Measurements from ENCODE around the gene TAF11L4. TPM values are rescaled to one million over a fixed set of nuclear protein-coding genes. Genes with fewer than 3 reads are reported as not detected.
"Not testable (repeated sequence)": the region's sequence is repeated elsewhere in the genome, so short reads cannot be mapped to it uniquely, and the experiment has no call there.

TAF11L4 gene
- total RNA-seq (not detected), polyA plus RNA-seq (not detected)
- long read RNA-seq, donor 1 = 0 reads
- long read RNA-seq, donor 2 = 0 reads
- long read RNA-seq, donor 3 = 0 reads
- long read RNA-seq, donor 4 = 0 reads
- long read RNA-seq, donor 5 = 0 reads
- long read RNA-seq, donor 6 = 0 reads
- long read RNA-seq, donor 7 = 0 reads
- long read RNA-seq, donor 8 = 0 reads
- long read RNA-seq, donor 9 = 0 reads
- long read RNA-seq, donor 10 = 0 reads

DNA sequence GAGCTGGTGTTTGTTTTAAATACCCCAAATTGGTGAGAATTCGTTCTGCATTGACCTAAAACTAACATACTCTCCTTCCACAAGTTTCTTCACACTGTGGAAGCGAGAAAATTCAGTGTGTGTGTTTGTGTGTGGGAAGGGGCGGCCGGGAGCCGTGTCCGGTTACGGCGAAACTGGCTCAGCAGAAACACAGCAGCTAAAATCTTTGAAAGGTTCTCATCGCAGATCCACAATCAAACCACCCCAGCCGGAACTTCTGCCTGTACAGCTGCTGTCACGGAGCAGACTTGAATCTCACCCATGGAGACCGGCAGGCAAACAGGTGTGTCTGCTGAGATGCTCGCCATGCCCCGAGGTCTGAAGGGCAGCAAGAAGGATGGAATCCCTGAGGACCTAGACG is at the start of gene TAF11L4:
TSS of gene TAF11L4 (plus strand) at position 301 of the 400 bp plus-strand sequence.
- H3K9me3 ChIP-seq (ENCODE audit: control insufficient read depth in 2 of 2, insufficient read depth in 1 of 2, low read length in 1 of 2); H3K27me3 ChIP-seq (ENCODE audit: control insufficient read depth in 2 of 2, insufficient read depth in 1 of 2, low read length in 1 of 2); H3K4me1 ChIP-seq (ENCODE audit: control insufficient read depth in 2 of 2, insufficient read depth in 2 of 2, low read length in 2 of 2); H3K4me3 ChIP-seq (ENCODE audit: low read length in 2 of 2); H3K27ac ChIP-seq (ENCODE audit: low read depth in 1 of 2, low read length in 1 of 2); DNase-seq (ENCODE audit: low read depth in 6 of 9, low spot score in 9 of 9); H3K36me3 ChIP-seq (ENCODE audit: control insufficient read depth in 2 of 2, insufficient read depth in 2 of 2, low read length in 1 of 2): not testable (repeated sequence)
- WGBS = no CpG with 5 or more reads among the region's 15 CpGs

DNA sequence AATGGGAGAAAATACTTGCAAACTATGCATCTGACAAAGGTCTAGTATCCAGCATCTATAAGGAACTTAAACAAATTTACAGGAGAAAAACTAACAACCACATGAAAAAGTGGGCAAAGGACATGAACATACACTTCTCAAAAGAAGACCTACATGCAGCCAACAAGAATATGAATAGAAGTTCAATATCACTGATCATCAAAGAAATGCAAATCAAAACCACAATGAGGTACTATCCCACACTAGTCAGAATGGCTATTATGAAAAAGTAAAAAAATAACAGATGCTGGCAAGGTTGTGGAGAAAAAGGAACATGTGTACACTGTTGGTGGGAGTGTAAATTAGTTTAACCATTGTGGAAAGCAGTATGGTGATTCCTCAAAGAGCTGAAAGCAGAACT is 46.5 kb upstream of the TAF11L4 start:
- not testable (repeated sequence) for H3K4me1 ChIP-seq (ENCODE audit: control insufficient read depth in 2 of 2, insufficient read depth in 2 of 2, low read length in 2 of 2); H3K27me3 ChIP-seq (ENCODE audit: control insufficient read depth in 2 of 2, insufficient read depth in 1 of 2, low read length in 1 of 2); H3K36me3 ChIP-seq (ENCODE audit: control insufficient read depth in 2 of 2, insufficient read depth in 2 of 2, low read length in 1 of 2); DNase-seq (ENCODE audit: low read depth in 6 of 9, low spot score in 9 of 9); H3K9me3 ChIP-seq (ENCODE audit: control insufficient read depth in 2 of 2, insufficient read depth in 1 of 2, low read length in 1 of 2); H3K4me3 ChIP-seq (ENCODE audit: low read length in 2 of 2); H3K27ac ChIP-seq (ENCODE audit: low read depth in 1 of 2, low read length in 1 of 2)

DNA sequence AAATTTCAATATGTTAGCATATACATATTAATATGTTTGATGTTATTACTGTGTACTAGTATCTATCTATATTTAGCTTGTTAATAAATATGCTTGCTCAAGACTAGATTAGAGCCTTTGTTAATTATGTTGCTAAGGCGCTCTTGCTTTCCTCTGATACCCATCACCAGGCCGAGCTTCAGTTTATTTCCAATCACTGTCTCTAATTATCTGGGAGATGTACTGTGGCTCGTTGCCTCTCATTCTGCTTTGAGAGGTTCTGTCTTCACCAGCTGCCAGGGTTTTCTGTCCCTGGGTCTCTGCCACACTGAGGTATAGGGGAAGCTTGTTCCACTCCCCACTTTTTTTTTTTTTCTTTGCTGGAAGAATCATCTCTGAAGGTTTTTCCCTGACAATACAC is 44.6 kb upstream of the TAF11L4 start:
- H3K4me3 ChIP-seq (ENCODE audit: low read length in 2 of 2) = no peak overlapping the region
- 96% methylated on average over 3 of the region's 3 CpGs for WGBS
- H3K27ac ChIP-seq (ENCODE audit: low read depth in 1 of 2, low read length in 1 of 2) = no peak overlapping the region
- H3K36me3 ChIP-seq (ENCODE audit: control insufficient read depth in 2 of 2, insufficient read depth in 2 of 2, low read length in 1 of 2) = no peaks in the 10 kb centered on the region
- no peaks in the 10 kb centered on the region for H3K9me3 ChIP-seq (ENCODE audit: control insufficient read depth in 2 of 2, insufficient read depth in 1 of 2, low read length in 1 of 2)
- H3K4me1 ChIP-seq (ENCODE audit: control insufficient read depth in 2 of 2, insufficient read depth in 2 of 2, low read length in 2 of 2) = no peaks in the 10 kb centered on the region
- DNase-seq (ENCODE audit: low read depth in 6 of 9, low spot score in 9 of 9) = no peak
- H3K27me3 ChIP-seq (ENCODE audit: control insufficient read depth in 2 of 2, insufficient read depth in 1 of 2, low read length in 1 of 2) = no peaks in the 10 kb centered on the region

DNA sequence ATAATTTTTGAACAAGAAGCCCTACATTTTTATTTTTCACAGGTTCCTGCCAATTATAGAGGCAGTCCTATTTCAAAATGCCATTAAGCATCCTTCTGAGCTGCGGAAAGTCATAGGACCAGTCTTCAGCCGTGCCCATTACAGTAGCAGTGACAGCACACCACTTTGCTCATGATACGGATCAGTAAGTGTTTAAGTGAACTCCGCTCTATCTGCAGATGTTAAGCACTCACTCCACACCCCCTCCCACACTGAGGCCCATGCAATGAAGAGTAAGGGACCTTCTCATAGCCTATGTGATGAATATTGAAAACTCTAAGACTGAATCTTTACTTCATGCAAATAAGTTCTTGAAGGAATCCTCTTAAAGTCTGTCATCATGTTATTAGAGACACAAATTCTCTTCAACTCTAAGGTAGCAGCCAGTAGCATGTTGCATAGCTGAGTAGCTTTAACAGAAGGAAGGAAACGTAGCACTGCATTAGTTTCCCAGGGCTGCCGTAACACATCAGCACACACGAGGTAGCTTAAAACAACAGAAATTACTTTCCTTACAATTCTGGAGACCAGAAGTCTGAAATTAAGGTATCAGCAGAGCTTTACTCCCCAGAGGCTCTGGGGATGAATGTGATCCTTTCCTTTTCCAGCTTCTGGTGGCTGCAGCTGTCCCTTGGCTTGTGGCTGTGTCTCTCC is 43.9 kb upstream of the TAF11L4 start:
- Histone ChIP-seq H3K27ac (ENCODE audit: low read depth in 1 of 2, low read length in 1 of 2) (no peak overlapping the region), H3K9me3 (ENCODE audit: control insufficient read depth in 2 of 2, insufficient read depth in 1 of 2, low read length in 1 of 2) (no peaks in the 10 kb centered on the region), H3K4me3 (ENCODE audit: low read length in 2 of 2) (no peak overlapping the region), H3K27me3 (ENCODE audit: control insufficient read depth in 2 of 2, insufficient read depth in 1 of 2, low read length in 1 of 2) (no peaks in the 10 kb centered on the region), H3K4me1 (ENCODE audit: control insufficient read depth in 2 of 2, insufficient read depth in 2 of 2, low read length in 2 of 2) (no peaks in the 10 kb centered on the region), H3K36me3 (ENCODE audit: control insufficient read depth in 2 of 2, insufficient read depth in 2 of 2, low read length in 1 of 2) (no peaks in the 10 kb centered on the region)
- 92% methylated on average over 7 of the region's 7 CpGs for WGBS
- no peak for DNase-seq (ENCODE audit: low read depth in 6 of 9, low spot score in 9 of 9)

DNA sequence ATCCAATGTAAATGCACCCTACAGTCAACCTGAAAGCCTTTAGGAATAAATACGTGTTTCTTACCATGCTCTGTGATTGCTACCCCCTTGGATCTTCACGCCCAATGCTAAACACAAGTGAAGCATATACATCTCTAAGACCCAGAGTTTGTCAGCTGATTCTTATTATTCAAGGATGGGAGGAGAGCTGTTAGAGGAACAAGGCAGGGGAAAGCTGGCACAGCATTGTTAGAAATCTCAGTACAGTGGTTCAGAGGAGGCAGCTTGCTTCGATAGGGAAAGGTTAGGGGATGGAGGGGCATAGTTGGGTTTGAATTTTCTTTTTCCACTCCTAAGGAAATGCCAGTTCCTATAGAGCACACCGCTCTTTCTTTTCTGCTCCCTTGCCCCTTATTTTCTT is 40.2 kb upstream of the TAF11L4 start:
- Histone ChIP-seq H3K4me3 (ENCODE audit: low read length in 2 of 2) (no peak overlapping the region), H3K36me3 (ENCODE audit: control insufficient read depth in 2 of 2, insufficient read depth in 2 of 2, low read length in 1 of 2) (no peaks in the 10 kb centered on the region), H3K27ac (ENCODE audit: low read depth in 1 of 2, low read length in 1 of 2) (no peak overlapping the region), H3K9me3 (ENCODE audit: control insufficient read depth in 2 of 2, insufficient read depth in 1 of 2, low read length in 1 of 2) (no peaks in the 10 kb centered on the region), H3K4me1 (ENCODE audit: control insufficient read depth in 2 of 2, insufficient read depth in 2 of 2, low read length in 2 of 2) (no peaks in the 10 kb centered on the region), H3K27me3 (ENCODE audit: control insufficient read depth in 2 of 2, insufficient read depth in 1 of 2, low read length in 1 of 2) (no peaks in the 10 kb centered on the region)
- 90% methylated on average over 4 of the region's 4 CpGs for WGBS
- no peak for DNase-seq (ENCODE audit: low read depth in 6 of 9, low spot score in 9 of 9)

DNA sequence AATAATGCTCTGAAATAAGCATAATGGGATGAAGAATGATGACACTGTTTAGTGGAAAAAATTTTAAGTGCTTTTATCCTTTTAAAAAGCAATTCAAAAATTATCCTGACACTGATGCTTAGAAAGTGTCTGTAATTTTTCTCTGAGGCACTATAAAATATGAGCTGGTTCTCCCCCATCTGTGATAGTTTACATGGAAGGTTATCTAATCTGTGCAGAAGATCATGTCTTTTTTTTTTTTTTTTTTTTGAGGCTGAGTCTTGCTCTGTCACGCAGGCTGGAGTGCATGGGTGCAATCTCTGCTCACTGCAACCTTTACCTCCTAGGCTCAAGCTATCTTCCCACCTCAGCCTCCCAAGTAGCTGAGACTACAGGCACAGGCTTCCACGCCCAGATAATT is 38.8 kb upstream of the TAF11L4 start:
- H3K36me3 ChIP-seq (ENCODE audit: control insufficient read depth in 2 of 2, insufficient read depth in 2 of 2, low read length in 1 of 2) = no peaks in the 10 kb centered on the region
- 85% methylated on average over 2 of the region's 2 CpGs for WGBS
- H3K4me1 ChIP-seq (ENCODE audit: control insufficient read depth in 2 of 2, insufficient read depth in 2 of 2, low read length in 2 of 2) = no peaks in the 10 kb centered on the region
- no peaks in the 10 kb centered on the region for H3K27me3 ChIP-seq (ENCODE audit: control insufficient read depth in 2 of 2, insufficient read depth in 1 of 2, low read length in 1 of 2)
- no peak overlapping the region for H3K27ac ChIP-seq (ENCODE audit: low read depth in 1 of 2, low read length in 1 of 2)
- DNase-seq (ENCODE audit: low read depth in 6 of 9, low spot score in 9 of 9) = no peak
- H3K9me3 ChIP-seq (ENCODE audit: control insufficient read depth in 2 of 2, insufficient read depth in 1 of 2, low read length in 1 of 2) = no peaks in the 10 kb centered on the region
- no peak overlapping the region for H3K4me3 ChIP-seq (ENCODE audit: low read length in 2 of 2)

DNA sequence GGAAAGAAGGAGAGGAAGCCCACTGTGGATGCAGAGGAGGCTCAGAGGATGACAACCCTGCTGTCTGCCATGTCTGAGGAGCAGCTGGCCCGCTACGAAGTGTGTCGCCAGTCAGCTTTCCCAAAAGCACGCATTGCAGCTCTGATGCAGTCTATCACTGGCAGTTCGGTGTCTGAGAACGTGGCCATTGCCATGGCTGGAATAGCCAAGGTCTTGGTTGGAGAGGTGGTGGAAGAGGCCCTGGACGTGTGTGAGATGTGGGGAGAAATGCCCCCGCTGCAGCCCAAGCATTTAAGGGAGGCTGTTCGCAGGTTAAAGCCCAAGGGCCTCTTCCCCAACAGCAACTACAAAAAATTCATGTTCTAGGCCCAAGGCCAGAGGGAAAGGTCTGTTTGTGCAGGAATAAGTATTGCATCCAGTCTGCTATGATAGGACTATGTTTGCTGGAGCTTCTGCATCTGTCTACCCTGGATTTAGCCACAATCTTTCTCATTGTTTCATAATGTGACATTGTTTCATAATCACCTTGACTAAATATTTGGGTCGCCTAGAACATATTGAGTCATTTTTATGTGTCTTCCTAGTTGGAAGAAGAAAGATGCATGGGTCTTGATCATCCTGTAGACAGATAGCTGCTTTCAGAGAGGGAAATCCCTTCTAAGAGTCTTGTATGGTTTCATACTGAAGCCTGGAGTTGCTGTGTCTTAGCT is 35.0 kb upstream of the TAF11L4 start:
- not testable (repeated sequence) for H3K9me3 ChIP-seq (ENCODE audit: control insufficient read depth in 2 of 2, insufficient read depth in 1 of 2, low read length in 1 of 2); H3K27ac ChIP-seq (ENCODE audit: low read depth in 1 of 2, low read length in 1 of 2); DNase-seq (ENCODE audit: low read depth in 6 of 9, low spot score in 9 of 9); H3K27me3 ChIP-seq (ENCODE audit: control insufficient read depth in 2 of 2, insufficient read depth in 1 of 2, low read length in 1 of 2); H3K36me3 ChIP-seq (ENCODE audit: control insufficient read depth in 2 of 2, insufficient read depth in 2 of 2, low read length in 1 of 2); H3K4me3 ChIP-seq (ENCODE audit: low read length in 2 of 2); H3K4me1 ChIP-seq (ENCODE audit: control insufficient read depth in 2 of 2, insufficient read depth in 2 of 2, low read length in 2 of 2)
- WGBS = 94% methylated on average over 10 of the region's 10 CpGs

DNA sequence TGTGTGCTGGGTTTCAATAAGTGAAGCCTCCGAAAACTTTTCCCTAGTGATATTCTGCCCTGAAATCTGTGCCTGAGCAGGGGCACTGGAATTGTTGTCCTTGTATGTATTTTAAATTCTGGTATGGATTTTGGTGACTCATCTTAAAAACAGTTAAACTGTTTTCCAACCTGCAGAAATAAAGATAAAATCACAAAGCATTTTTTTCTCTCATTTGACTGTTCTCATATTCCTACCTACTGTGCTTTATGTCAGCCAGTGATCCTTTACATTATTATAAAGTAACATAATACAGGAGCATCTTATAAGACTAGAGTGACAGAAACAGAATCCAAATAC is 34.5 kb upstream of the TAF11L4 start:
- peaks cover 0 to 7% of the 10 kb centered on the region in 2 donors for H3K9me3 ChIP-seq (ENCODE audit: control insufficient read depth in 2 of 2, insufficient read depth in 1 of 2, low read length in 1 of 2)
- DNase-seq (ENCODE audit: low read depth in 6 of 9, low spot score in 9 of 9) = no peak
- WGBS = 92% methylated on average over 1 of the region's 1 CpG
- H3K27ac ChIP-seq (ENCODE audit: low read depth in 1 of 2, low read length in 1 of 2) = no peak overlapping the region
- H3K27me3 ChIP-seq (ENCODE audit: control insufficient read depth in 2 of 2, insufficient read depth in 1 of 2, low read length in 1 of 2) = no peaks in the 10 kb centered on the region
- H3K4me3 ChIP-seq (ENCODE audit: low read length in 2 of 2) = no peak overlapping the region
- no peaks in the 10 kb centered on the region for H3K4me1 ChIP-seq (ENCODE audit: control insufficient read depth in 2 of 2, insufficient read depth in 2 of 2, low read length in 2 of 2)
- no peaks in the 10 kb centered on the region for H3K36me3 ChIP-seq (ENCODE audit: control insufficient read depth in 2 of 2, insufficient read depth in 2 of 2, low read length in 1 of 2)

DNA sequence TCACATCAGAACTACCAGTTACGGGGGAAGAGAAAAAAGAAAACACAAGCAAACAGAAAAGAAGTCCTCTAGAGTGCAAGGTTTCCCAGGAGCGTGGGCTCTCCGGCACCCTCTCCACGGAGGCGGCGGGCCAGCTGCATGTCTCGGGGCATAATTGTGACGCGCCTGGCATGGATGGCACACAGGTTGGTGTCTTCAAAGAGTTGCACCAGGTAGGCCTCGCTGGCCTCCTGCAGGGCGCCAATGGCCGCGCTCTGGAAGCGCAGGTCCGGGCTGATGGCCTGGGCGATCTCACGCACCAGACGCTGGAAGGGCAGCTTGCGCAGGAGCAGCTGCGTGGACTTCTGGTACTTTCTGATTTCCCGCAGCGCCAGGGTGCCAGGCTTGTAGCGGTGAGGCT is 30.3 kb upstream of the TAF11L4 start:
- H3K4me1 ChIP-seq (ENCODE audit: control insufficient read depth in 2 of 2, insufficient read depth in 2 of 2, low read length in 2 of 2); H3K27me3 ChIP-seq (ENCODE audit: control insufficient read depth in 2 of 2, insufficient read depth in 1 of 2, low read length in 1 of 2); H3K36me3 ChIP-seq (ENCODE audit: control insufficient read depth in 2 of 2, insufficient read depth in 2 of 2, low read length in 1 of 2); H3K4me3 ChIP-seq (ENCODE audit: low read length in 2 of 2); H3K9me3 ChIP-seq (ENCODE audit: control insufficient read depth in 2 of 2, insufficient read depth in 1 of 2, low read length in 1 of 2); H3K27ac ChIP-seq (ENCODE audit: low read depth in 1 of 2, low read length in 1 of 2); DNase-seq (ENCODE audit: low read depth in 6 of 9, low spot score in 9 of 9): not testable (repeated sequence)
- 98% methylated on average over 23 of the region's 23 CpGs for WGBS
